ENCODE measurements around the gene TMEM235.
A peak's percentile ranks its signal among the peaks of the same experiment; 100 is the strongest.

Gene TMEM235

DNA sequence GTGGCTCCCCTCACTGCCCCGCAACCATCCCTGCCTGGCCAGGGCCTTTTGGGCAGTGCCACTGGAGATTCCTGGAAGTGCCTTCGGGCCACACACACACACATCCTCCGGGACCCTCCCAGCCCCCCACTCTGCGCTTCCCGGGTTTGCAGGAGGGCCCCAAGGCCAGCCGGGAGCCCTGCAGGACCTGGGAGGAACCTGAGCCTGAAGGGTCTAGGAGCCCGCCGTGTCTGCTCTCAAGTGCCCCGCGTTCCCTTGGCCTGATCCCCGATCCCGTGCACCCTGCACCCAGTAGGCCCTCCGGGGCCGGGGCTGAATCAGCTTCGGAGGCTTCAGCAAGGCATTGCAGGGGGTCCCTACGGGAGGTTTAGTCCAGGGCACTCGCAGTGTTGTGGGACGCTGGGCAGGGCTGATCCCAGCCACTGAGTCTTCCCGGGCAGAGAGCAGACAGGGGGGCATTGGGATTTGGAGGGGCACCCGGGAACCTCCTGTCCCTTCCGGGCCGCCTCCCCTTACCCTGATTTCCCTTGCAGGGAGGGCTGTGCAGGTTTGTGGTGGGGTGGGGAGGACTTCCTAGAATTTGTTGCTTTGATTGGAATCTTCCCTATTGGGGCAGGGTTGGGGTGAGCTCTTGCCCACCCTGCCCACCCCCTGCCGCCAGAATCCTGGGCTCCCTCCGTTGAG, 36.9 kb downstream of the TMEM235 start:
- DNase-seq (ENCODE audit: extremely low spot score, insufficient read length, low read depth) = no peak
- FAIRE-seq = no peak

DNA sequence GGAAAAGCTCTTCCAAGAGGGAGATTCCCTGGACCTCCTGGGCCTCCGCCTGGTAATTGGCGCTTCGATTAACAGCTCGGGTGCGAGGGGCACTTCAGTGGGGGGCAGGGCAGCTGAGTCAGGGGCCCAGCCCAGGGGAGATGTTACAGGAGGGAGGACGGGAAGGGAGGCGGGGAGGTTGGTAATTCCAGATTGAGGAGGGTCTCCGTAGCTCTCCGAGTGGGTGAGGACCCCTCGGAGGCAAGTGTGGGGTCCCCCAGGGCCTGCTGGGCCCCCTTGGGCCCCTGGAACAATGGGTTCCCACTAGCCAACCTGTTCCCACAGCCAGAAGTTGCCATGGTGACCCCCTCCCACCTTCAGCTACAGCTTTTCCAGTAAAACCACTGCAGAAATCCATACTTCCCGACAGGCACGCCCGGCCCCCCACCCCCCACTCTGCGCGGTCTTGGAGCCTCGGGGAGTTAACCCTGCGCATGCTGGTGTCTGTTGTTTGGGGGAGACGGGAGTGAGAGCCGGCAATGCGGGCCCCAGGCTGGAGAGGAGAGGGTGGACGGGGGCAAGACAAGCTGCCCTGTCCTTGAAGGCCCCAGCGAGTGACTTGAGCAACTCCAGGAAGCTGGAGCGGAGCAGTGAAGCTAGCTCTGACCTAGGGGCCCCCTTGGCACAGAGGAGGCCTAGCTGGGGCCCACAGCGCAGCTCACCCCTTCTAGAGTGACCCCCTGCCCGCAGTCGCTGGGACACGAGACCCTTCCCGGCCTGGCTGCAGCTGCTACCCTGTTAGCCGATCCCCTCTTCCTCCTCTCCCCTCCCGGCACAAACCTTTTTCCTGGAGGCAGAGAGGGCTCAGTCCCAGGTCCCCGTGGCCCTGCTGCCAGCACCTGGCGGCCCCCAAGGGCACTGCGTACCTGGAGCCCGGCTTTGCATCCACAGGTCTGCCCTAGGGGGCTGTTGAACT, 37.8 kb downstream of the TMEM235 start:
- DNase-seq (ENCODE audit: extremely low spot score, insufficient read length, low read depth) (no peak), FAIRE-seq (no peak)

DNA sequence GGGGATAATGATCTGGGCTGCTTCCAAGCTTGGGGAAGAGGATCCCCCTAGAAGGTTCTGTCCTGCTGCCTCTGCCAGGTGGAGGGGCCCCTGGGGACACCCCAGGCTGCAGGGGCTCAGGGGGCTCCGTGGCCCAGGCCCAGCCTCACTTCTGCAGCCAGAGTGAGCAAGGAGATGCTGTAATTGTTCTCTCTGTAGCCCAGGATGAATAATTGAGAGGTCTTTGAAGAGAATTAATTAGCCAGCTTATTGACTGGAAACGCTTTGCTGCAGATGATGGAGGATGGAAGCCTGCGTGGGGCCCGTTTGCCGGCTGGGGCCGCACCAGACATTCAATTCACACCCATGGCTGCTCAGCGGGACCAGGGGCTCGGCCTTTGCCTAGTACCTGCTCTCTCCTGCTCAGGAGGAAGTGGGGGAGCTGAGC, 38.5 kb downstream of the TMEM235 start:
- FAIRE-seq = no peak
- DNase-seq (ENCODE audit: extremely low spot score, insufficient read length, low read depth) = no peak

DNA sequence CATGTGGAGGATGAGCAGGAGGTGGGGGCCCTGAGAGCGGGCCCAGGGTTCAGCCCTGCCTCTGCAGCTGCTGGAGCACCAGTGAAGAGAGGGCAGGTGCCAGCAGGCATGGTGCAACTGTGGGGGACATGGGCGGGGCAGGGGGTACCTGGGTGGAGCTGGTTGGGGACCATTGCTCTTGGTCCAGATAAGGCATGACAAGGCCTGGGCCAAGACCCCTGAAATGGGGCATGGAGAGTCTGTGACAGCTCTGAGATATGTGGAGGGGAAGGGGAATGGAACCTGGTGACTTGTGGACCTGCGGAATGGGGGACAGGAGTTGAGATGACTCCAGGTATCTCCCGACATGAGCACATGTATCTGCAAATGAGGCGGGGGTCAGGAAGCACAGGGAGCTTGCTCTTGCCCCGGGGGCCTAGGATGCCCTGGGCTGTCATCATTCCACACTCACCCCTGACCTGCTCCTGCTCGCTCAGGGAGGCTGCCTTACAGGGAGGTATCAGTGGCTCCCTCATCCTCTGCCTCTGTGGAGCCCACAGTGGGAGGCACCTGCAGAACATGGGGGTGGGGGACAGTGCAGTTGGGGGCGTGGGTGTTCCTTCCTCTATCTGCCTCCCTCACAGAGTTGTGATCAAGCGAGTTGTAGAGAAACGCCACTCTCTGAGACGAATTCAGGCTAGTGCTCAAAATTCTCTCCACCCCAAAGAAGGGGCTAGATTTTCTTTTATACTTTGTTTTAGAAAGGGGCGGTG, 40.2 kb downstream of the TMEM235 start:
- no peak for DNase-seq (ENCODE audit: extremely low spot score, insufficient read length, low read depth)
- no peak for FAIRE-seq

GRCh38 chr17:78272181-78272913, 40.9 kb downstream of the TMEM235 start:
- no peak for FAIRE-seq
- DNase-seq (ENCODE audit: extremely low spot score, insufficient read length, low read depth) = no peak

- no peak for FAIRE-seq
- no peak for DNase-seq (ENCODE audit: extremely low spot score, insufficient read length, low read depth)
These were observed 41.5 kb downstream of the TMEM235 start for GRCh38 chr17:78272914-78273258.

DNA sequence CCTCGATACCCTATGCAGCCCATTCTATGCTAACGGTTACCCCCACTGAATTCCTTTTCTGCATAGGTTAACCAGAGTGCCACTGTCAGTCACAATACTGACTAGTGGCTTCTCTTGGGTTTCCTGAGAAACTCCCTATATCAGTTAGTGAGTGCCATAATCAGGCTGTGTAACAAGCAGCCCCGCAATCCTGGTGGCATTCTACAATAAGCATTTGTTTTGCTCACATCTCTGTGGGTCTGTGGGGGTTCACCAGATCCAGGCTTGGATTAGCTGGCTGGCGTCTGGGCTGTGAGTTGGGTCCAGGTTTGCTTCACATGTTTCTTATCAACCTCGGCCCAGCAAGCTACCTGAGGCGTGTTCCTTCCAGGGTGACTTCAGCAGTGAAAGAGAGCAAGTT, 42.4 kb downstream of the TMEM235 start:
- DNase-seq (ENCODE audit: extremely low spot score, insufficient read length, low read depth) (no peak), FAIRE-seq (no peak)

DNA sequence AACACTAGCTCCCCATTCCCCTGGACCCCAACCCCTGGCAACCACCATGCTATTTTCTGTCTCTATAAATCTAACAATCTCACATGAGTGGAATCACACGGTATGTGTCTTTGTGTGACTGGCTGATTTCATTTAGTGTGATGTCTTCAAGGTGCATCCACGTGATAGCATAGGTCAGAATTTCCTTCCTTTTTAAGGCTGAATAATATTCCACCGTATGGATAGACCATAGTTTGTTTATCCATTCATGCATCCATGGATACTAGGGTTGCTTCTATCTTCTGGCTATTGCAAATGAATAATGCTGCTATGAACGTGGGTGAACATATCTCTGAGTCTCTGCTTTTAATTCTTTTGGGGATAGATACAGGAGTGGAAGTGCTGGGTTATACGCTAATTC, 43.9 kb downstream of the TMEM235 start:
- FAIRE-seq (no peak), DNase-seq (ENCODE audit: extremely low spot score, insufficient read length, low read depth) (no peak)

DNA sequence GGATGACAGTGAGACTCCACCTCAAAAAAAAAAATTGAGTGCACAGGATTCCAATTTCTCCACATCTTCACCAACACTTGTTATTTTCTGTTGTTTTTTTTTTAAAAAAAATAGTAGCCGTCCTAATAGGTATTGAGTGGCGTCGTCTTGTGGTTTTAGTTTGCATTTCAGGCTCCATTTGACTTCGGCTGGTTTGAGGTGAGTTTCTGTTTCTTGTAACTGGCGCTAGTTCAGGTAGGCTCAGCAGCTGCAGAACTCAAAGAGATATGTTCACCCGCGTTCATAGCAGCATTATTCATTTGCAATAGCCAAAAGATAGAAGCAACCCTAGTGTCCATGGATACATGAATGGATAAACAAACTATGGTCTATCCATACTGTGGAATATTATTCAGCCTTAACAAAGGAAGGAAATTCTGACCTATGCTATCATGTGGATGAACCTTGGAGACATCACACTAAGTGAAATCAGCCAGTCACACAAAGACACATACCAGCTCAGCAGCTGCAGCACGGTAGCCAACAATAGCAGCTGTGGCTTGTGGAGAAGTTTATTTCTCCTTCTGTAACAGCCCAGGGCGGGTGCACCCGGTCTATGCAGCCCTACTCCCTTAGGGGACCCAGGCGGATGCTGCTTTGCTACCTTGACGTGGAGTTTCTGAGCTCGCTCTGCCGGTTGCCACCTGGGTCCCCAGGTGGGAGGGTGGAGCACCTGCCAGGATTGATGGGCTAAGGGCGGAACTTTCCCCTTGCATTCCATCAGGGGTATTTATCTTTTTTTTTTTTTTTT, 44.9 kb downstream of the TMEM235 start:
- FAIRE-seq (peak; percentile 69), DNase-seq (ENCODE audit: extremely low spot score, insufficient read length, low read depth) (no peak)

- DNase-seq (ENCODE audit: extremely low spot score, insufficient read length, low read depth) (no peak), FAIRE-seq (no peak)
These were observed 46.8 kb downstream of the TMEM235 start for GRCh38 chr17:78278139-78278741.

DNA sequence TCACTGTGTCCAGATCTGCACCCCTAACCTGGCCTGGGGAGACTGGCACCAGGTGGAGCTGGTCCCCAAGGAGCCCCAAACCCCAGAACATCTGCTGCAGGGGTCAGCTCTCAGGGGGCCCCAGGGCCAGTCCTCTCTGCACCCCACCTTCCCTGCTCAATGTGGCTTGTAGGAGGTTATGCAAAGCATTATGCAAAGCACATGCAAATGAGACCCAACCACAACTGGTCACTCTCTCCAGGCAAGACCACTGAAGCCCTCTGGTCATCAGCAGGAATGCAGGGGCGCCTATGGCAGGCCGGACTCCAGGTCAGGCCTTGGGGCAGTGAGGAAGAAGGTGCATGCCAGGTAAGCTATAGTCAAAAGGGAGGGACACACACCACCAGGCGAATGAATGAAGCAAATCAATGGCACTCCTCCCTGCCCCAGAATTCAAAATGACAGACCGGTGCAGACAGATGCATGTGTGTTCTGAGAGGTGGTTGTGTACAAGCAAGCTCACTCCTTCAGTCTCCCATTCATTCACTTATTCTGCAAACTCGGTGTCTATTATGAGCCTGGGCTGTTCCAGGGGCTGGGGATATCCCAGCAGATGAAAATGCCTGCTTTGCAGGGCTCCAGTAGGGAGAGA, 48.0 kb downstream of the TMEM235 start:
- FAIRE-seq (no peak), DNase-seq (ENCODE audit: extremely low spot score, insufficient read length, low read depth) (no peak)

DNA sequence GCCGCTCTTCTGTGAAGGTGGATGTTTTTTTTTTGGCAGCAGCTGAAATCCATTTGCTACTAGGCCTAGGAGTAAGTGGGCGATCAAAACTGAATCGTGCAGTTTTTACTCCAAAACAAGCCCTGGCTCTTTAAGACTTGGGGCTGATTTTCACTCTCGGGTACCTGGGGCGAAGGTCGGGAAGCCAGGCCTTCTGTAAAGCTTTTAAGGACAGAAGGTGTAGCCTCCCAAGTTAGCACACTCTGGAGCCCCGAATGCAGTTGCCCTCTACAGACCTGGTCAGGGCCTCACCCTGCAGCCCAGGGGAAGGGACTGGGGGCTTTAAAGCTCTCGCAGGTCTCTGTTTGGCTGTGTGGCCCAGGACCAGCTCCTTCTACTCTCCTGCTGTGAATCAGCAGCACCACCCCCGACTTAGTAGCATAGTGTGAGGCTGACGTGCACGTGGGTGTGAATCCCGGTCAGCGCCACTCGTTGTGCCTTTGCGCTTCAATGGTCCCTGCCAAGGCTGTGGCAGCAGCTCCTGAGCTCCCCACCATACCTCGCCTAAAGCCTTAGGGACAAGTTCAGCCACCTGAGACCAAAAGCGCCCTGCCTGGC, 49.9 kb downstream of the TMEM235 start:
- DNase-seq (ENCODE audit: extremely low spot score, insufficient read length, low read depth) (no peak), FAIRE-seq (no peak)

DNA sequence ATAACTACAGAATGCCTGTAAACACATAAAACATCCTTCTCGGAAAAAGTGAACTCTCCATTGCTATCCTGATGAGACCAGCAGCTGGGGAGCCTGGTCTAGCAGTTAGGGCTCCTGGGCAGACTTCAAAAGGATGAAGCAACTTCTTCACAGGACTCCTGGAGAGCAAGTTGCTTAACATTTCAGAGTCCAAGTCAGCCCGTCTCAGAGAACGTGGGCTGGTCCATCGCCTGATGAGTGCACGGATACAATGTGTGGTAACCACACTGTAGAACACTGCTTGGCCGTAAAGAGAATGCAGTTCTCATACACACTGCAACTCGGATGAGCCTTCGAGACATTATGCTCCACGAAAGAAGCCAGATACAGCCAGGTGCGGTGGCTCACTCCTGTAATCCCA, 52.7 kb downstream of the TMEM235 start:
- DNase-seq (ENCODE audit: extremely low spot score, insufficient read length, low read depth) = no peak
- FAIRE-seq = no peak

DNA sequence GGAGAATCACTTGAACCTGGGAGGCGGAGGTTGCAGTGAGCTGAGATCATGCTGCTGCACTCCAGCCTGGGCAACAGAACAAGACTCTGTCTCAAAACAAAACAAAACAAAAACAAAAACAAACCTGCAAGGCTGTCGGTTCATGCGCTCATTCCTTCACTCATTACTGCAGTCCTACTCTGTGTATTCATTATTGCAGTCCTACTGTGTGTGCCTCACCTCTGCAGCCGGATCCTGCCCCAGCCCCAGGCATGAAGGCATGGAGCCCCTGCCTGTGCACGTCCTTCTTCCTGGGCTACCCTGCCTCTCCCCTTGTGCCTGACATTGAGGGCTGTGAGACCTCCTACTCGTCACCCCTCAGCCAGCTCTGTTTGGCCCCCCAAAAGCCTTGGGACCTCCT, 57.6 kb downstream of the TMEM235 start:
- FAIRE-seq = no peak
- no peak for DNase-seq (ENCODE audit: extremely low spot score, insufficient read length, low read depth)

- DNase-seq (ENCODE audit: extremely low spot score, insufficient read length, low read depth) = peak; percentile 68
- peak; percentile 87 for FAIRE-seq
These were observed 58.5 kb downstream of the TMEM235 start for GRCh38 chr17:78289802-78290363.

Measured in GM18507 (cell line).